ENCODE results near the gene LAMA2.

DNA sequence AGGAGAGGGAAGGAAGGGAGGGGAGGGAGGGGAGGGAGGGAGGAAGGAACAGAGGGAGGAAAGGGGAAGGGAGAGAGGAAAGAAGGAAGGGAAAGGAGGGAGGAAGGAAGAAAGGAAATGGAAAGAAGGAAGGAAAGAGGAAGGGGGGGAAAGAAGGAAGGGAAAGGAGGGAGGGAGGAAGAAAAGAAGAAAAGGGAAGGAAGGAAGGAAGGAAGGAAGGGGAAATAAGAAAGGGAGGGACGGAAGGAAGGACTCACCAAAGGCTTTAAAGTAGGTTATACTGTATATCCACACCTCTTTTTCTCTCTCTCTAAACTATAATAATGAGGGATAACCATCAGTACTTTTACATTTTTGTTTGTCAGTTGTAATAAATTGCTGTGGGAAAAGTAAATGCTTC, 502.2 kb downstream of the LAMA2 start:
- TF ChIP-seq SOX6 (IDR thresholded peaks at IDR 0.05) = no peak
- TF ChIP-seq SOX6 (CRISPR knock-in tag; IDR thresholded peaks at IDR 0.05) = no peak
- no peak for TF ChIP-seq NCOA1 (CRISPR knock-in tag; IDR thresholded peaks at IDR 0.05)
- TF ChIP-seq POLR2AphosphoS5 (IDR thresholded peaks at IDR 0.05; ENCODE audit: low read depth, low read length) = no peak
- TF ChIP-seq MEF2D (CRISPR knock-in tag; IDR thresholded peaks at IDR 0.05) = no peak
- no peak for TF ChIP-seq ZNF121 (CRISPR knock-in tag; IDR thresholded peaks at IDR 0.05)
- no peak for TF ChIP-seq CTCF (CRISPR knock-in tag; IDR thresholded peaks at IDR 0.05)
- TF ChIP-seq POLR2AphosphoS2 (IDR thresholded peaks at IDR 0.05; ENCODE audit: low read depth, low read length) = no peak
- no peak for TF ChIP-seq ETV5 (CRISPR knock-in tag; IDR thresholded peaks at IDR 0.05; ENCODE audit: borderline replicate concordance)
- no peak for TF ChIP-seq ZNF337 (CRISPR knock-in tag; IDR thresholded peaks at IDR 0.05; ENCODE audit: borderline replicate concordance, low read depth)
- no peak for TF ChIP-seq ZBTB8A (CRISPR knock-in tag; IDR thresholded peaks at IDR 0.05; ENCODE audit: borderline replicate concordance, low read depth)

Data from HepG2 (cell line).